ELR (cell line): Measurements from ENCODE around the gene PIGM.

ENCODE experiments used
- DNase-seq: peaks from one replicate; pipeline ENCODE4 v3.0.0-alpha.2; 2015; ENCODE audit warnings: low read depth

Gene PIGM

DNA sequence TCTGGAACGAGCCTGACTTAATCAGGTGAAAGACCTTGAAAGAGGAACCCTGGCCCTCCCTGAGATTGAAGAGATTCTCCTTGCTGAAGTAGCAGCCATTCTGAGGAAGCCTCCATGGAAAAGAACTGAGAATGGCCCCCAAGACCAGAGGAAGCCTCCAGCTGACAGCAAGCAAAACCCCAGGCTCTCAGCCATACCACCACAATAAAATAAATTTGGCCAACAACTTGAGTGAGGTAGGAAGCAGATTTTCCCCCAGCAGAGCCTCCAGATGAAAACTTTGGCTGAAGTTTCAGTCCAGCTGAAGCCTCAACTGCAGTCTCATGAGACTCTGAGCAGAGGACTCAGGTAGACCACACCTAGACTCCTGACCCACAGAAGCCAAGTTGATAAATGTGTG, 43.8 kb downstream of the PIGM start:
- DNase-seq: no peak

DNA sequence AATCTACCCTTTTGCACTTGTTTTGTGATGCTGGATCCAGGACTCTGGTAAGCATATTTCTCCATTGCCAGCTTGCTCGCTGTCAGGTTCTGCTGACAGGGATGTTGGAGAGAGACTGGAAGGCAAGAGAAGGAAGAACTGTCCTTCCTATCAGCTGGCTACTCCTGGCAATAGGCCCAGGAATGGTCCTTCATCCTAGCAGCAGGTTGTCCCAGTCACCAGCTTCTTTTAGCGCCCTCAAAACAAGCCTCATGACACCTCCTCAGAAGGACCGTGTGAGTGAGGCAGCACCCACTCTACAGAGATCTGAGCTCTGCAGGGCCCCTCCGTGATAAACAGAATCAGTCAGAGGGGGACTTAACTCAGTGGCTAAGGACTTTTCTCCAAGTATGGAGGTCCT, 44.6 kb downstream of the PIGM start:
- no peak for DNase-seq

DNA sequence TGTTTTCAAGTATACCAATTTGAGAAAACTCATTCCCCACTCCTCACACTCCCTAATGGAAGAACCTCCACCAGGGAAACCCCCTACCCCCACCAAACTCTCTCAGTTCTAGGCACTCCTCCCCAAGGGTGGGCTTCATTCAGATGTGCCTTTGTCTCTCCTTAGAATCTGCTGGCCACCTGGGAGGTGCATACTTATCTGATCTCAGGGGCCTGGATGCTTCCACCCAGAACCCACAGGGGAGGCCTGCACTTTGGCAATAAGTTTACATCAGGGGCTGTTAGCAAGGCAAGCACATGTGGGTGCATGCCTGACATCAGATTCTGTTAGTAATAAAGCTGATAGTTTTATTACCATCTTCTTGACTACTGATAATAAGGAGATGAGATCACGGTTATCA, 45.3 kb downstream of the PIGM start:
- no peak for DNase-seq

DNA sequence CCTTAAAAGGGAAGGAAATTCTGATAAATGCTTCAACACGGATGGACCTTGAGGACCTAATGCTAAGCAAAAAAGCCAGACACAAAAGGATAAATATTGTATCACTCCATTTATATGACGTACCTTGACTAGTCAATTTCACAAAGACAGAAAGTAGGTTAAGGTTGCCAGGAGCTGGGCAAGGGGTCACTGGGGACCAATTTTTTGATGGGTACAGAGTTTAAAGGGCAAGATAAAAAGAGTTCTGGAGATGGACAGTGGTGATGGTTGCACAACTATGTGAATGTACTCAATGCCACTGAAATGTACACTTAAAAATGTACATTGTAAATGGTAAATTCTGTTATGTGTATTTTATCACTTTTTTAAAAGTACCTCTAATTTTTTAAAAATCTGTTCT, 45.7 kb downstream of the PIGM start:
- DNase-seq: no peak

DNA sequence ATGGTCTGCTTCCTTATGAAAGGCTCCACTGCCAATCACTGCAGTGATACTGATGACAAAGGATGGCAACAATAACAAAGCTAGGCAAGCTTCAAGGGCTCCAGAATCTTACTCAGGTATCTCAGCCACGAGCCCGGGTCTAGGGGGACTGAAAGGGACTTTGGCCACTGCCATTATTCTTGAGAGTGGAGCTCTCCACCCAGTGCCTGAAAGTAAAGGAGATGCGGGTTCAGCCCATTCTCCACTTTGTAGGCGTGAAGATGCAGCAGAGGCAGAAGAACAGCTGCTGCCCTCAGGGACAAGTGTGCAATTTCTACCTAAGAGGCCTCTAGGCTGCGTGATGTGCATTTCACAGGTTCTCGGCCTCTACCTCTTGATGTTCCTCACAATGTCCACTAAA, 46.3 kb downstream of the PIGM start:
- no peak for DNase-seq

DNA sequence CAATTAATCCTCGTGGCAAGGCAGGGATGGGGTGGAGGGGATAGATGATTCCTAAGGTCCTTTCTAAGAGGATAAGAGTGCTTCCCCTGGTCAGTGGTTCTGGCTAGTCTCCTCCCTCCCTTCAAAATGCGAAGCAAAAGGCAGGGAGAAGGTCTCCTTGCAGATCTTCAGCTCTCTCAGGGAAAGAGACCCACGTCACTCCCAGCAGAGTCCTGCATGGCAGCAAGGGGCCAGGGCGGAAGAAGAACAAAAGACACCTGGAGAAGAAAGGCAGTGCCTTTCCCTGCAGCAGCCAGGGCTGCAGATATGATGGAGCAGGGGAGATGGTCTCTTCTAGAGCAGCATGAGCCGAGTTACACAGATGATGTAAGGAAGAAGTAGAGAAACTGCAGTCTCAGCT, 48.1 kb downstream of the PIGM start:
- no peak for DNase-seq

DNA sequence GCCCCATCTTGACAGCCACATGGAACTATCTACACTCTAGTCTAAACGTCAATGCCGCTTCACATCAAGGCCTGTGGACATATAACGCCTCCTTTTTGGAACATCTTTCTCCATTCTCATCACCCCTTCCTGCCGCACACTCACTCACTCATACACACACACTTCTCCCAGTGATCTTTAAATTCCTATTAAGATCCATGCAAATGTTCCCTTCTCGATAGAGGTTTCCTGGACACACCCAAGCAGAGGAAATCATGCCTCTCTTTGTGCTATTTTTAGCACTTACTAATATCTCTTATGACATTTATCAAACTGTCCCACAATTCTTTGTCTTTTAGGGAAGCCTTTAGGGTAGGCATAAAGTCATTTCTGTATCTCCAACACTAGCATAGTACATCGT, 49.5 kb downstream of the PIGM start:
- no peak for DNase-seq

DNA sequence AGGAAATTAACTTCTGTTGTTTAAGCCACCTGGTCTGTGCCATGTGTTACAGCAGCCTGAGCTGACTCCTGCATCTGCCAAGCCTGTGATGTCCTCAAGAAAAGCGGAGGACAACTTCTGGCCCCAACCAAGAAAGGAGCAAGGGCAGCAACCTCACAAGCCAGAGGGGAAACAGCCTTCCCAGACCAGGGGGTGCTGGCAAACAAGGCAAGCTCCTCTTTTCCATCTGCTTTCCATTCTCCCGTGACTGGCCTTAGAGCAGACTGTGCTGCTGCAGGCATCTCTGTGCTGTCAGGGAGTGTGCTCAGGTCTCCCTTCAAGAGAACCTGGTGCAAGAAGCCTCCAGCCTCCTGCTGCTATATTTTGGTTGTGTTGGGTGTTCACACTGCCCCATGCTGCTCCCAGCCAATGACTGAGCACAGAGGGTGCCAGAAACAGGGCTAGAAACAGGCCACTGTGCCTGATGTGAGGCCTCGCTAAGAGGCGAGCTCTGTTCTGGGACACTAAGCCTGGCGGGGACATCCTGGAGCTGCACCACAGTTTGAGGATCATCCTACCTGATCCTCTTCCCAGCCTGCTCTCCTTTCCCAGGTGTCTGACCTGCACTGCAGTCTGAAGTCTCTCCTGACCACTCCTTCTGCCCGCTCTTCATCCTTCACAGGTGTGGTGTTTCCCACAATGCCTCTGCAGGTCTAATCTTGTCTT, 50.3 kb downstream of the PIGM start:
- no peak for DNase-seq

DNA sequence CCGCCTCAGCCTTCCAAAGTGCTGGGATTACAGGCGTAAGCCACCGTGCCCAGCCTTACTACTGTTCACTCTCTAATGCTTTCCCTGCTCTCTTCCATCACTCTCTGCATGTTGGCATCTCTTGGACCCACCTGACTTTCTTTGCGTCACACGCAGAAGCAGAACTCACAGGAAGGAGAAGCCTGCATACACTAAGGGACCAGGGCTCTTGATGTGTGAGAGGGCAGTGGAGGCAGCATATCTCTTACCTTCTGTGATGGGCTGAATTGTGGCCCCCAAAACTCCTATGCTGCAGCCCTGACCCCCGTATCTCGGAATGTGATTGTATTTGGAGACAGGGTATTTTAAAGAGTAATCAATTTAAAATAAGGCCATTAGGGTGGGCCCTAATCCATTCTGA, 51.0 kb downstream of the PIGM start:
- no peak for DNase-seq

DNA sequence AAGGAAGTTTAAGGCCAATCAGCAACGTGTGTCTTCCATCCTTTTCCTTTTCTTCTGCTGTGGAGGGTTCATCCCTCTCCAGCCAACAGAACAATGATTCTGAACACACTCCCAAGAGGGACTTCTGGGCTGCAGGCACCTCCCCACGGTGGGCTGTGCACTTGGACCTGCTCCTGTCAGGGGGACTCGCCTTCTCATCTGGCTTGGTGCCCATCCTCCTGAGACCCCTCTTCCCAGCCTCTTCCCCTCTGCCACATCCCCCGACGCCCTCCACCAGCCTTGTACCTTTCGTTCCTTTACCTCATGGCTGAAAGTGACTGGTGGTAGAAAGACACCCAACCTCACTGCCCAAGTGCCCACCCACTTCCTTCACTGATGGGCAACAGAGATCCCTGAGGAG, 51.7 kb downstream of the PIGM start:
- no peak for DNase-seq

DNA sequence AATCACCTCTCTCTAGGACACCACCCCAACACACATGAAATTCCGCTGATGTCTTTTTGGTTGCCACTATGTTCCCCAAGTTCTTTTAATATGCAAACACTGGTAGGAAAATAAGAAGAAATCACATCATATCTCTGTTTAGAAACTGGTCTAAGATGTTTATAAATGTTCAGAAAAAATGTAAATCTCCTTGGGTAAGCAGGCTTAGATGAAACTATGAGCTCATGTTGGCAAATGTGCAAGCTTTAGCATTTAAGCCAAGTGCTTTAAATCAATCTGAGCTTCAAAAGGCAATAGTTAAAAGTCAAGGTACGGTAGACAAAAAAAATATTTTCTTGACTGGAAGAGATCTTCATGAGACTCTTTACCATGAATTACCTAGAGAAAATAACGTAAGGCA, 52.5 kb downstream of the PIGM start:
- no peak for DNase-seq

DNA sequence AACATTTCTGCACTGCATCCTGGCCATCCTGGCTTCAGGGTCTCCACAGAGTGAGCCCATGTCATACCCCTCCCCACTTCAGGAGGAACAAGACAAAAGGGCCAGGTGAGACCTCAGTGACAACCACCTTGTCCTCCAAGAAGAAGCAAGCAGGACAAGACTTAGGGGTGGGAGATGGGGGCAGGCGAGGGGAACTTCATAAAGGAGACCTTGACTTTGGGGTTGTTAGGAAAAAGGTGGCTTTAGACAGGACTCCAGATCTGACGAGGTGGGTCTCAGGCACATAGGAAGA, 53.7 kb downstream of the PIGM start:
- no peak for DNase-seq

DNA sequence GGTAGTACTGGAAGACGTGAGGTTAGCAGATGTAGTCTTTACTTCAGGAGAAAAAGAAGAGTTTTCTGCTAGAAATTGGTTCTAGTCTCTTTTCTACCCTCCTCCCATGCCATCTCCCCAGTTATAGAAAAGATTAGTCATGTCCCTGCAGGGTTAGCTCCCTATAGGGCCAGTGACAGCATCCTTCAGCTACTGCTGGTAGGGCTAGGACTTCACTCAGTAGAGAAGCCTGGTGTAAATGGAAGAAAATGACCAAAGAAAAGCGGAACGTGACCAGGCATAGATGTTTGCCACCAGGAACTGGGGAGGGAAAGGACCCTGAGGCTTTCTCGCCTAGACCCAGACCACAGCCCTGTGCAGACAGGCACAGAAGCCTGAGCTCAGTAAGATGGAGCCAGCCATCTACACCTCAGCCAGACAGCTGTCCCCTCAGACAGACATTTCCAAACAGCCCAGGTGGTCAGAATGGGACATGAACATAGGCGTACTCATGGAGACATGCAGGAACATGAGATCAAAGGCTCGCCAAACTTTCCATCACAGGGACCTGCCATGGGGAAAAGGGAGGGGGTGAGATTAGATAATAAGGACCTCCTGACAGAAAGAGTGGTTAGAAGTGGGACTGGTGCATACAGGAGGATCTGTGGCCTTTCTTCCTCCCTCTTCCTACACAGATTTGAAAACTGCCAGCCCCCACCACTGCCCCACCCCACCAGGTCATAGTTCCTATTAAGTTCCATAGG, 54.3 kb downstream of the PIGM start:
- DNase-seq: no peak
